ENCODE results near the gene ETV3.

ETV3 gene

DNA sequence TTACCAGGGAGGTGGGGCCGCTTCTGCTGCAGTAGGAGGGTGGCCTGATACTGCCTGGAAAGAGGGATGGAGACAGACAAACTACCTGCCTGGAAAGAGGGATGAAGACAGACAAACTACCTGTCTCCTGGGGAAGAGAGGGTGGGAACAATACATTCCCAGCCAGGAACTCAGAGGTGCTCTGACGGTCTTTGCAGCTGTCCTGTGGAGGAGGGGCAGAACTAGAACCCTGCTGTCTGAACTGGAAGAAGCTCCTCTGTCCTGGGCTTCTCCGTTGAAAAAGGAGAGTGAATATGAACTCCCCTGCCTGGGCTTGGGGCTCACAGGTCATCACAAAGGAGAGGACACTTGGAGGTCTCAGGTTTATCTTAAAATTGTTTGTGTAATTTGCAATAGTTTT is 40.3 kb upstream of the ETV3 start:
- no peak for TF ChIP-seq REST (IDR thresholded peaks at IDR 0.05; ENCODE audit: insufficient read depth in 1 of 2, low read depth in 2 of 2, low read length in 2 of 2)
- no peak for TF ChIP-seq FOXP2 (optimal IDR thresholded peaks at IDR 0.05; ENCODE audit: borderline replicate concordance, extremely low read depth, extremely low read length, insufficient read depth)
- no peak for TF ChIP-seq SIN3A (IDR thresholded peaks at IDR 0.05; ENCODE audit: borderline replicate concordance, insufficient read depth, low read length)
- no peak for TF ChIP-seq POLR2AphosphoS5 (IDR thresholded peaks at IDR 0.05; ENCODE audit: low read depth, low read length)
- no peak for TF ChIP-seq TAF1 (IDR thresholded peaks at IDR 0.05; ENCODE audit: borderline replicate concordance, insufficient read depth, low read length)

GRCh38 chr1:157177733-157178394 is 39.7 kb upstream of the ETV3 start:
- TF ChIP-seq POLR2AphosphoS5 (IDR thresholded peaks at IDR 0.05; ENCODE audit: low read depth, low read length) = no peak
- TF ChIP-seq FOXP2 (optimal IDR thresholded peaks at IDR 0.05; ENCODE audit: borderline replicate concordance, extremely low read depth, extremely low read length, insufficient read depth) = no peak
- TF ChIP-seq TAF1 (IDR thresholded peaks at IDR 0.05; ENCODE audit: borderline replicate concordance, insufficient read depth, low read length) = no peak
- no peak for TF ChIP-seq REST (IDR thresholded peaks at IDR 0.05; ENCODE audit: insufficient read depth in 1 of 2, low read depth in 2 of 2, low read length in 2 of 2)
- no peak for TF ChIP-seq SIN3A (IDR thresholded peaks at IDR 0.05; ENCODE audit: borderline replicate concordance, insufficient read depth, low read length)

- TF ChIP-seq TAF1 (IDR thresholded peaks at IDR 0.05; ENCODE audit: borderline replicate concordance, insufficient read depth, low read length) (no peak), POLR2AphosphoS5 (IDR thresholded peaks at IDR 0.05; ENCODE audit: low read depth, low read length) (no peak), SIN3A (IDR thresholded peaks at IDR 0.05; ENCODE audit: borderline replicate concordance, insufficient read depth, low read length) (no peak), REST (IDR thresholded peaks at IDR 0.05; ENCODE audit: insufficient read depth in 1 of 2, low read depth in 2 of 2, low read length in 2 of 2) (no peak), FOXP2 (optimal IDR thresholded peaks at IDR 0.05; ENCODE audit: borderline replicate concordance, extremely low read depth, extremely low read length, insufficient read depth) (no peak)
Observed at GRCh38 chr1:157176591-157177121, 38.5 kb upstream of the ETV3 start.

- TF ChIP-seq SIN3A (IDR thresholded peaks at IDR 0.05; ENCODE audit: borderline replicate concordance, insufficient read depth, low read length) = no peak
- TF ChIP-seq TAF1 (IDR thresholded peaks at IDR 0.05; ENCODE audit: borderline replicate concordance, insufficient read depth, low read length) = no peak
- TF ChIP-seq REST (IDR thresholded peaks at IDR 0.05; ENCODE audit: insufficient read depth in 1 of 2, low read depth in 2 of 2, low read length in 2 of 2) = no peak
- TF ChIP-seq FOXP2 (optimal IDR thresholded peaks at IDR 0.05; ENCODE audit: borderline replicate concordance, extremely low read depth, extremely low read length, insufficient read depth) = no peak
- no peak for TF ChIP-seq POLR2AphosphoS5 (IDR thresholded peaks at IDR 0.05; ENCODE audit: low read depth, low read length)
Observed at GRCh38 chr1:157176016-157176415, 37.8 kb upstream of the ETV3 start.
